Uterus (tissue), 4 donors: ENCODE results near the gene RNF166. TPM values are rescaled to one million over a fixed set of nuclear protein-coding genes. Genes with fewer than 3 reads are reported as not detected.
A peak's percentile ranks its signal among the peaks of the same experiment; 100 is the strongest.

ENCODE experiments used
- DNase-seq, 2 donors: peaks; one replicate each; pipeline ENCODE4 v3.0.0-alpha.2; 2019 to 2020
- H3K27ac ChIP-seq, 2 donors: fragments of 200-600 bp; sonication (generic); 1 replicate in 1 of 2; 2 replicates in 1 of 2; pipeline ENCODE4 v1.5.1; 2016 to 2018
- H3K27me3 ChIP-seq, 2 donors: fragments of 200-600 bp; sonication (generic); one replicate each; pipeline ENCODE4 v1.5.1; 2018 to 2019; ENCODE audit warnings: control low read depth in 1 of 2
- H3K36me3 ChIP-seq, 2 donors: fragments of 200-600 bp; sonication (generic); one replicate each; pipeline ENCODE4 v1.5.1; 2019; ENCODE audit warnings: control low read depth in 1 of 2
- H3K4me1 ChIP-seq, 2 donors: fragments of 200-600 bp; sonication (generic); one replicate each; pipeline ENCODE4 v1.5.1; 2018 to 2019; ENCODE audit warnings: control low read depth in 1 of 2
- H3K4me3 ChIP-seq, 2 donors: fragments of 200-600 bp; sonication (generic); 1 replicate in 1 of 2; 2 replicates in 1 of 2; pipeline ENCODE4 v1.5.1; 2018 to 2019; ENCODE audit warnings: mild to moderate bottlenecking in 1 of 2
- H3K9me3 ChIP-seq, 2 donors: fragments of 200-600 bp; sonication (generic); one replicate each; pipeline ENCODE4 v1.5.1; 2019; ENCODE audit warnings: control low read depth in 1 of 2
- POLR2A ChIP-seq, 2 donors: fragments of 450-650 bp; IDR thresholded peaks; one replicate each; pipeline ENCODE4 v1.6.1; 2016; ENCODE audit warnings: antibody characterized with exemption in 2 of 2, mild to moderate bottlenecking in 1 of 2, moderate library complexity in 1 of 2
- intact Hi-C: fragments of 100-400 bp; cut with DNase I; formaldehyde crosslinking; loops from one replicate; pipeline ENCODE4 v1.15.1; 2023; ENCODE audit warnings: low total_unique reads
- total RNA-seq, 4 donors: library from RNA; depleted of rRNA in 3 of 4; stranded (reverse); fragments of >200 nt in 3 of 4; gene quantifications; one replicate each; pipeline versions ENCODE4 v1.1.0 to v1.2.4, GENCODE V29; 2014 to 2023
- TF ChIP-seq, protein P1 (sequence below), 4 experiments: fragments of 200-600 bp in 2 of 4; fragments of 450-650 bp in 2 of 4; sonication (generic) in 2 of 4; IDR thresholded peaks; one replicate each; pipeline ENCODE4 v1.5.1; 2016 to 2019; ENCODE audit warnings: antibody characterized with exemption in 4 of 4, mild to moderate bottlenecking in 2 of 4, moderate library complexity in 1 of 4
- donor health status: DM: yes; HTN: yes; CAD: no.

Gene RNF166
- total RNA-seq, 4 donors from 2014 or later: 14.2 to 33.2 (median 20.0) TPM

DNA sequence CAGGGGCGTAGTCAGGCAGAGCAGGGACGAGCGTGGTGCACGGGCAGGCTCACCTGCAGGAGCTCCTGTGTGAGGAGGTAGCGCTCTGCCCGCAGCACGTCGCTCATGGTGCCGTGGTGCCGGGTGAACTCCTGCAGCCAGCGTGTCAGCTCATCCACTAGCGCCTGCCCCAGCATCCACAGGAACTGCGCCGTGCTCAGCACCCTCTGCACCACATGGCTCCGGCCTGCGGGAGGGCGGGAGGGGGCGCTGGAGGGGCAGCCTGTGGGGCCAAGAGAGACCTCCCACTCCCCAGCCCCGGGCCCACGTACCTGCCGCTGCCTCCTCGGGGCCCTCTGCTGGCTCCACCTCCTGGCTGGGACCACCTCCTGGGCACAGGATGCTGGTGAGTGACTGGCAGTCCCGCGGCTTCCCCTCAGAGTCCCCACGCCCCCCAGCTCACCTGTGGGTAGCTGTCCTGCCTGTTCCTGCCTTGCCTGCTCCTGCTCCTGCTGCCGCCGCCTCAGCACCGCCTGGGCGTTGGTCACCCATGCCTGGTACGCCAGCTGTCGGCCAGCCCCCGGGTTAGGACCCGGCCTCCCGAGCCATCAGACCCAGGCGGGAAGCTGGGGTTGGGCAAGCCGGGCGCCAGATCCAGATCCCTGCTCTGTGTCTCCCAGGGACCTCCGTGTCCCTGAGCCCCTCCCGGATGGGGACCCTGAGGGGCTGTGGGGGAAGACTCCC lies 16.7 kb upstream of the RNF166 start:
- TF ChIP-seq, protein P1, sequence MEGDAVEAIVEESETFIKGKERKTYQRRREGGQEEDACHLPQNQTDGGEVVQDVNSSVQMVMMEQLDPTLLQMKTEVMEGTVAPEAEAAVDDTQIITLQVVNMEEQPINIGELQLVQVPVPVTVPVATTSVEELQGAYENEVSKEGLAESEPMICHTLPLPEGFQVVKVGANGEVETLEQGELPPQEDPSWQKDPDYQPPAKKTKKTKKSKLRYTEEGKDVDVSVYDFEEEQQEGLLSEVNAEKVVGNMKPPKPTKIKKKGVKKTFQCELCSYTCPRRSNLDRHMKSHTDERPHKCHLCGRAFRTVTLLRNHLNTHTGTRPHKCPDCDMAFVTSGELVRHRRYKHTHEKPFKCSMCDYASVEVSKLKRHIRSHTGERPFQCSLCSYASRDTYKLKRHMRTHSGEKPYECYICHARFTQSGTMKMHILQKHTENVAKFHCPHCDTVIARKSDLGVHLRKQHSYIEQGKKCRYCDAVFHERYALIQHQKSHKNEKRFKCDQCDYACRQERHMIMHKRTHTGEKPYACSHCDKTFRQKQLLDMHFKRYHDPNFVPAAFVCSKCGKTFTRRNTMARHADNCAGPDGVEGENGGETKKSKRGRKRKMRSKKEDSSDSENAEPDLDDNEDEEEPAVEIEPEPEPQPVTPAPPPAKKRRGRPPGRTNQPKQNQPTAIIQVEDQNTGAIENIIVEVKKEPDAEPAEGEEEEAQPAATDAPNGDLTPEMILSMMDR (IDR thresholded peaks at IDR 0.05): no peak
- TF ChIP-seq POLR2A (IDR thresholded peaks at IDR 0.05): no peak
- H3K9me3 ChIP-seq: no peaks in the 10 kb centered on the region
- H3K4me1 ChIP-seq: no peaks in the 10 kb centered on the region
- no peaks in the 10 kb centered on the region for H3K27me3 ChIP-seq
- no peaks in the 10 kb centered on the region for H3K36me3 ChIP-seq
- no peak overlapping the region for H3K27ac ChIP-seq
- H3K4me3 ChIP-seq: no peak overlapping the region
- intact Hi-C loops: no loop called here
- DNase-seq: no peak

DNA sequence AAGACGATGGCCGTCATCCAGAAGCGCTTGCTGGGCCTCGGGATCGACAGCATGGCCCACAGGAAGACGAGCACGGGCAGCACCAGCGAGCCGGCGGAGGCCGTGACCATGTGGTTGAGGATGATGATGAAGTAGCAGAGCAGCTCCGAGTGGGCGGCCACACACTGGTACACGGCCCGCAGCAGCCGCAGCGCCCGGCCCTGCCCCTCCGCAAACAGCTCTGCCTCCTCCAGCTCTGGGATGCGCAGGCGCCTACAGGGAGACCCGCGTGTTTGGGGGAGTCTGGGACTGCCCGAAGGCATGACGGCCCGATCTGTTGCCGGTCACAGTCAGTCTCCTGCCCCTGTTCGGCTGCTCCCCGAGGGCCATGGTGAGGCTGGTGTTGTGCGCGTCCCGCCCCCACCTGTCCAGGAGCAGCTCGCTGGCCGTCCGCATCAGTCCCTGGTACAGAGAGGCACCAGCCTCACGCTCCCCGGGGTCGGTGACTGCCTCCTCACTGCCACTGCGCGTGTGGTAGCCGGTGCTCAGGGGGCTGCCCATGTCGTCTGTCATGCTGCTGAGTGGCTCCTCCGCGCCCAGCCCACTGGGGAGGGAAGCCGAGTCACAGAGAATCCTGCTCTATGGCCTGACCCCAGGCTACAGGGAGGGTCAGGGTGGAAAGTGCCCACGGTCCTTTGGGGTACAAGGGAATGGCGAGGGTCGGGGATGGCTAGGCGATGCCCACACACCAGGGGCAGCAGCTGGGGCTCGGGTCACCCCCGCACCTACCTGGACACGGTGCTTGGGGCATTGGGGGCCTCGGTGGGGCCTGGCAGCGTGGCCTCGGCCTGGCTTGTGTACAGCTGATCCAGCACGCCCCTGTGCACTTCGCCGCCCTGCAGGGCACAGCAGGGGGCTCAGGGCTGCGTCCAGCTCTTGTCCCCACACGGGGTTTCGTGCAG lies 15.9 kb upstream of the RNF166 start:
- Histone ChIP-seq H3K4me3 (no peak overlapping the region), H3K27ac (no peak overlapping the region), H3K27me3 (no peaks in the 10 kb centered on the region), H3K9me3 (no peaks in the 10 kb centered on the region), H3K36me3 (no peaks in the 10 kb centered on the region), H3K4me1 (no peaks in the 10 kb centered on the region)
- intact Hi-C loops: no loop called here
- DNase-seq: no peak
- TF ChIP-seq, protein P1 (IDR thresholded peaks at IDR 0.05): no peak
- TF ChIP-seq POLR2A (IDR thresholded peaks at IDR 0.05): no peak

DNA sequence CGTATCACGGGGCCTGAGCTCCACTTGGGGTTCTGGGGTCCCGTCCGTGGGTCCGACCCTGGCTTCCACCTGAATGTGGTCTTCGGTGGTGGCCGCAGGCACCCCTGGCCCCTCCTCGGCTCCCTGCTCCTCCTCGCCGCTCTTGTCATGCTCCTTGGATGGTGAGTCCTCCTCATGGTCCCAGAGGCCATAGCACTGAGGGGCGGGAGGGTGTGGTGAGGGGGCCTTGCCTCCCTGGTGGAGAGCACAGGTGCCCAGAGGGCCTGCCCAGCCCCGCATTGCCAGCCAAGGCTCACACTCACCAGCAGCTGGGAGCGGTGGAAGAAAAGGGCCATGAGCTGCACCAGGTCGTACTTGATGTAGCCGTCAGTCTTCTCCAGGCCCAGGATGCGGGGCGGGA lies 15.0 kb upstream of the RNF166 start:
- Histone ChIP-seq H3K9me3 (no peaks in the 10 kb centered on the region), H3K27me3 (no peaks in the 10 kb centered on the region), H3K27ac (no peak overlapping the region), H3K4me1 (no peaks in the 10 kb centered on the region), H3K36me3 (no peaks in the 10 kb centered on the region), H3K4me3 (no peak overlapping the region)
- TF ChIP-seq POLR2A (IDR thresholded peaks at IDR 0.05): no peak
- TF ChIP-seq, protein P1 (IDR thresholded peaks at IDR 0.05): no peak
- intact Hi-C loops: no loop called here
- no peak for DNase-seq

DNA sequence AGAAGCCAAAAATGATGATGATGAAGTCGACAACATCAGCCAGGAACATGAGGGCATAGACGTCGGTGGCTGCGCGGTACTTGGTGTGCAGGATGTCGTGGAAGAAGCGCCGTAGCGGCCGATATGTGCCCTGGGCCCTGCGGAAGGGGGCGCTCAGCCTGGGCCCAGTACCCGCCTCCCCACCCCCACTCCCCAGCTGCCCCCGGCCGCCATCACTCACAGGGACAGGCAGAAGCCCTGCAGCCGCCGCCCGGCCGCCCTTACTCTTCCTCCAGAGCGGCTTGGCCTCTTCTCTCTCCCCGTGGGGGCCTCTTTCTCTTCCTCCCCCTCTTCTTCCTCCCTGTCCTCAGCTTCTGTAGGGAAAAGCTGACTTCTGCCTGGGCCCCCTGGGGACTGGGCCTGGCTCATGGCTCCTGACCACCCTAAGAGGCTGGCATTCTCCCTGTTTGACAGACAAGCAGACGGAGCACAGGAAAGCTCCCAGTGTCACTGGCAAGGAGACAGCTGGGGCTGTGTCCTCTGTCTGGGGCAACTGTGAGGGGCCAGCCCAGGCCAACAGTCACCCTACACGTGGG lies 14.3 kb upstream of the RNF166 start:
- no peak for DNase-seq
- Histone ChIP-seq H3K27ac (no peak overlapping the region), H3K36me3 (no peaks in the 10 kb centered on the region), H3K4me1 (no peaks in the 10 kb centered on the region), H3K9me3 (no peaks in the 10 kb centered on the region), H3K4me3 (no peak overlapping the region), H3K27me3 (no peaks in the 10 kb centered on the region)
- TF ChIP-seq, protein P1 (IDR thresholded peaks at IDR 0.05): no peak
- no peak for TF ChIP-seq POLR2A (IDR thresholded peaks at IDR 0.05)
- intact Hi-C loops: no loop called here

- Histone ChIP-seq H3K27ac (peak overlapping the region in 1 of 2 donors; percentile 38), H3K36me3 (no peaks in the 10 kb centered on the region), H3K4me3 (no peak overlapping the region), H3K4me1 (no peaks in the 10 kb centered on the region), H3K27me3 (no peaks in the 10 kb centered on the region), H3K9me3 (no peaks in the 10 kb centered on the region)
- TF ChIP-seq POLR2A (IDR thresholded peaks at IDR 0.05): no peak
- TF ChIP-seq, protein P1 (IDR thresholded peaks at IDR 0.05): no peak
- intact Hi-C loops: no loop called here
- DNase-seq: no peak
Observed at GRCh38 chr16:88719933-88720296, 13.7 kb upstream of the RNF166 start.
